ENCODE results near the gene PRPS1. TPM values are rescaled to one million over a fixed set of nuclear protein-coding genes. Genes with fewer than 3 reads are reported as not detected.

The PRPS1 gene
- total RNA-seq, 1 experiment from 2014 or later = 90.5 TPM

- H2BK5ac ChIP-seq (ENCODE audit: insufficient read length, low read length) = no peak overlapping the region
- H4K91ac ChIP-seq (ENCODE audit: insufficient read length, low read depth, low read length) = no peak overlapping the region
- H3K18ac ChIP-seq (ENCODE audit: insufficient read length, low read depth, low read length) = no peak overlapping the region
- H3K56ac ChIP-seq (ENCODE audit: insufficient read length, low read depth, low read length) = no peak overlapping the region
- no peak overlapping the region for H2AK5ac ChIP-seq (ENCODE audit: insufficient read length, low read length)
- H3K36me3 Mint-ChIP-seq (ENCODE audit: insufficient read depth in 1 of 3, low read depth in 3 of 3) = peaks cover 0 to 10% (median 3%) of the 10 kb centered on the region in 3 experiments; a peak in 3 of 7 replicates
- H3K9me3 Mint-ChIP-seq = peaks cover 8 to 58% of the 10 kb centered on the region in 2 experiments
- no peak overlapping the region for H3K4me3 Mint-ChIP-seq
- H3K4me1 Mint-ChIP-seq = peaks cover 0 to 3% of the 10 kb centered on the region in 2 experiments; a peak in 2 of 4 replicates
- no peaks in the 10 kb centered on the region for H3K4me1 ChIP-seq (ENCODE audit: insufficient read depth, low read length)
- DNase-seq = no peak
- no peak overlapping the region for H3T11ph ChIP-seq (ENCODE audit: low read length)
- no peak overlapping the region for H3K4ac ChIP-seq (ENCODE audit: low read depth, low read length)
- no peak overlapping the region for H3K9ac ChIP-seq (ENCODE audit: extremely low read depth, insufficient read length, low read length)
- no peak overlapping the region for H3K4me2 ChIP-seq (ENCODE audit: insufficient read depth, insufficient read length, low read length)
- H2BK20ac ChIP-seq (ENCODE audit: low read depth, low read length, poor library complexity, severe bottlenecking) = no peak overlapping the region
- H4K8ac ChIP-seq (replicated peaks; ENCODE audit: insufficient read length, low read depth, low read length) = no peak overlapping the region
- no peak overlapping the region for H3K27ac ChIP-seq (ENCODE audit: insufficient read length, low read depth, low read length)
- no peaks in the 10 kb centered on the region for H3K27me3 ChIP-seq (ENCODE audit: insufficient read depth, low read length)
- H4K5ac ChIP-seq (ENCODE audit: insufficient read length, low read depth, low read length) = no peak overlapping the region
- H3K23ac ChIP-seq (ENCODE audit: insufficient read length, low read depth, low read length) = no peak overlapping the region
- H3K14ac ChIP-seq (ENCODE audit: insufficient read depth, low read length) = no peak overlapping the region
- H4K20me1 ChIP-seq (ENCODE audit: control insufficient read depth, insufficient read depth, insufficient read length) = no peaks in the 10 kb centered on the region
- no peaks in the 10 kb centered on the region; the same call in none of the 2 replicates for H3K27me3 Mint-ChIP-seq (ENCODE audit: low read depth)
- H2BK120ac ChIP-seq (ENCODE audit: low read depth, low read length, poor library complexity, severe bottlenecking) = no peak overlapping the region
- TF ChIP-seq CTCF (conservative IDR thresholded peaks at IDR 0.05) = no peak
- no peaks in the 10 kb centered on the region for H3K79me1 ChIP-seq (ENCODE audit: insufficient read depth, low read depth, low read length, poor library complexity, severe bottlenecking)
- H3K27ac Mint-ChIP-seq = no peak overlapping the region
- no peak overlapping the region for H2BK15ac ChIP-seq (ENCODE audit: low read depth, low read length)
- WGBS (ENCODE audit: extremely low coverage, insufficient read length, low lambda C conversion rate) = no CpG with 5 or more reads among the region's 7 CpGs
- no peaks in the 10 kb centered on the region for H3K79me2 ChIP-seq (ENCODE audit: insufficient read depth, low read length)
- no peaks in the 10 kb centered on the region for H3K9me3 ChIP-seq (ENCODE audit: control insufficient read depth, low read depth, low read length)
- no peak overlapping the region for H2BK12ac ChIP-seq (ENCODE audit: insufficient read length, low read depth, low read length)
- no peaks in the 10 kb centered on the region for H3K23me2 ChIP-seq (ENCODE audit: insufficient read length, low read depth, low read length, poor library complexity, severe bottlenecking)
- H2AFZ ChIP-seq (ENCODE audit: low read length) = no peak overlapping the region
These were observed 8.4 kb upstream of the PRPS1 start for GRCh38 chrX:107619885-107620322.

All from H9 (cell line).